HG03571 (cell line): ENCODE measurements around the gene UBE2G1.
A peak's percentile ranks its signal among the peaks of the same experiment; 100 is the strongest.
"Not testable (repeated sequence)": the region's sequence is repeated elsewhere in the genome, so short reads cannot be mapped to it uniquely, and the experiment has no call there.

Experiments
- ATAC-seq: cut with Tn5 transposase; IDR thresholded peaks from one replicate; pipeline ENCODE4 v1.9.1; 2021; ENCODE audit not compliant: unreplicated experiment

UBE2G1 gene

GRCh38 chr17:4307179-4307930 is 59.1 kb downstream of the UBE2G1 start:
- ATAC-seq: no peak

GRCh38 chr17:4305224-4305623 is 61.3 kb downstream of the UBE2G1 start:
- ATAC-seq: no peak

GRCh38 chr17:4304417-4305027 is 62.0 kb downstream of the UBE2G1 start:
- no peak for ATAC-seq

- ATAC-seq: no peak
Measured at GRCh38 chr17:4301066-4301465, 65.4 kb downstream of the UBE2G1 start.

GRCh38 chr17:4297351-4297750 is 69.1 kb downstream of the UBE2G1 start:
- no peak for ATAC-seq

- ATAC-seq: no peak
Measured at GRCh38 chr17:4295686-4296085, 70.8 kb downstream of the UBE2G1 start.

GRCh38 chr17:4293572-4293971 is 72.9 kb downstream of the UBE2G1 start:
- no peak for ATAC-seq

GRCh38 chr17:4287710-4288109 is 78.8 kb downstream of the UBE2G1 start:
- no peak for ATAC-seq

- ATAC-seq: no peak
Measured at GRCh38 chr17:4276514-4276913, 90.0 kb downstream of the UBE2G1 start.

GRCh38 chr17:4272972-4273368 is 93.5 kb downstream of the UBE2G1 start:
- no peak for ATAC-seq

- ATAC-seq: no peak
Measured at GRCh38 chr17:4272213-4272971, 94.1 kb downstream of the UBE2G1 start.

GRCh38 chr17:4270736-4271135 is 95.7 kb downstream of the UBE2G1 start:
- no peak for ATAC-seq

- ATAC-seq: no peak
Measured at GRCh38 chr17:4269915-4270314, 96.6 kb downstream of the UBE2G1 start.

- no peak for ATAC-seq
Measured at GRCh38 chr17:4267402-4267801, 99.1 kb downstream of the UBE2G1 start.

GRCh38 chr17:4266550-4266949 is 99.9 kb downstream of the UBE2G1 start:
- ATAC-seq: no peak

- peak; percentile 91 for ATAC-seq
Measured at GRCh38 chr17:4263282-4264215, 102.9 kb downstream of the UBE2G1 start, which contains the start of gene ANKFY1. TSS of gene ANKFY1 (minus strand) at chr17:4263979. CDS start at chr17:4263941, 38 bp downstream.

- ATAC-seq: no peak
Measured at GRCh38 chr17:4262703-4263102, 103.8 kb downstream of the UBE2G1 start.

- no peak for ATAC-seq
Measured at GRCh38 chr17:4261452-4261851, 105.0 kb downstream of the UBE2G1 start.

GRCh38 chr17:4258867-4259266 is 107.6 kb downstream of the UBE2G1 start:
- no peak for ATAC-seq

- no peak for ATAC-seq
Measured at GRCh38 chr17:4256952-4257351, 109.5 kb downstream of the UBE2G1 start.

GRCh38 chr17:4255271-4255670 is 111.2 kb downstream of the UBE2G1 start:
- ATAC-seq: not testable (repeated sequence)
